ENCODE results near the gene SLX4IP.

Gene SLX4IP

DNA sequence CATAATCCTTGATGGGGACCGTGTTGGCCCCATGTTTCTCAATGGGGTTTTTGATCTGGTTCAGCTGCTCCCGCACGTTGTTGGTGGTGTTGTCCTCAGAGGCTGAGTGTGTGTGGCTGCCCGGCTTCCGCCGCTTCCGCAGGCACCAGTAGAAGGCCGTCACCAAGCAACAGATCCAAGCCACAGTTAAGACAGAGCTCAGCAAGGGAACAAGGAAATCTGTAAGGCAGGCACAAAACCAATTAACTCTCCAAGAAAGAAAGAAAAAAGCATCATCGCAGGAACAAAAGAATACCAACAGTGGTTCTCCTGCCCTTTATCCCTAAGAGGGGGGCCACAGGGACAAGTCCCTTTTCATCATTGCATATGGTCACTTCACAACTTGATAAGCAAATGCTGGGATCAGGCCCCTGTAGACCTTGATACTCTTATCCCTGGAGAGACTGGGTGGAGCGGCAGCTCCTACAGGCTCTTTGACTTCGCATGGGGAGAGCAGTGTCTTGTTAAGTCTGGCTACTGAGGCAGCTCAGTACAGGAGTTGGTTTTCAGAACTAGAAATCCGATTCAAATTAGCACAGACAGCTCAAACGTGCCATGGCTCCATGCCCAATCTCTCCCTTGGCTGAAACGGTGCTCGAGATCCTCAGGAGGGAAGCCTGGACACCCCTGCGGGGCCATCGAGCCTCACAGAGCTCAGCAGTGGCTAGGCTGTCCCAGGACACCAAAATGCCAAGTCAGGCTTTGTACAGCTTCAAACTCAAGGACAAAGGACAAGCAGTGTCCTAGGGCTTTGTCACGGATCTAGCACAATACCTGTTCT lies 204.8 kb downstream of the SLX4IP start:
- no peak for DNase-seq

GRCh38 chr20:10640897-10641296 lies 205.8 kb downstream of the SLX4IP start:
- no peak for DNase-seq

GRCh38 chr20:10641467-10641866 lies 206.4 kb downstream of the SLX4IP start:
- no peak for DNase-seq

- DNase-seq = no peak
Measured at GRCh38 chr20:10641893-10642292, 206.8 kb downstream of the SLX4IP start.

DNA sequence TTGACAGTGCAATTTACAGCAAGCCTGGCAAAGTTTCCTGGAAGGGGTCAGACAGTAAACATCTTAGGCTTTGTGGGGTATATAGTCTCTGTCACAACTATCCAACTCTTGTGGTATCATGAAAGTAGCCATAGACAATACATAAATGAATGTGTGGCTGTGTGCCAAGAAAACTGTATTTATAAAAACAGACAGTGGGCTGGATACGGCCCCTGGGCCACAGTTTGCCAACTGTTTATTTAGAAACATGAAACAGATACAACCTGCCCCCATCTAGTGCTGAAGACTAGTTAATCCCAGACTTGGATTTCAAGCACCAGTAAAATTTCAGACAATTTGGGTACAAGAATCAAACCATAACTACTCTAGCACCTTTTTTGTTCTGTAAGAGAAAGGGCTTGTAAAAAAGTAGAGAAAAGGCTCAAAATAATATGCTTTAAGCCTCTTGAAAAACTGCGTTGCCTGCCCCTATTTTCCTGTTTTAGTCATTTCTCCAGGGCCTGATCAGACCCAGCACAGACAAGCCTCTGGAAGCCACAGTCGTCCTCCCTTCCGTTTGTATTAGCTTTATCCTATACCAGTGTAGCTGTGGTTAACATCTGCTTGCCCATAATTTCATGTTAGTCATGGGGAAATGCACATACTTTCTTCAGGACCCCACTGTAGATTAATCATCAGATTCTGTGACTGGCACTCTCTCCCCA lies 207.9 kb downstream of the SLX4IP start:
- DNase-seq = no peak

- DNase-seq = no peak
Measured at GRCh38 chr20:10643560-10643873, 208.4 kb downstream of the SLX4IP start.

DNA sequence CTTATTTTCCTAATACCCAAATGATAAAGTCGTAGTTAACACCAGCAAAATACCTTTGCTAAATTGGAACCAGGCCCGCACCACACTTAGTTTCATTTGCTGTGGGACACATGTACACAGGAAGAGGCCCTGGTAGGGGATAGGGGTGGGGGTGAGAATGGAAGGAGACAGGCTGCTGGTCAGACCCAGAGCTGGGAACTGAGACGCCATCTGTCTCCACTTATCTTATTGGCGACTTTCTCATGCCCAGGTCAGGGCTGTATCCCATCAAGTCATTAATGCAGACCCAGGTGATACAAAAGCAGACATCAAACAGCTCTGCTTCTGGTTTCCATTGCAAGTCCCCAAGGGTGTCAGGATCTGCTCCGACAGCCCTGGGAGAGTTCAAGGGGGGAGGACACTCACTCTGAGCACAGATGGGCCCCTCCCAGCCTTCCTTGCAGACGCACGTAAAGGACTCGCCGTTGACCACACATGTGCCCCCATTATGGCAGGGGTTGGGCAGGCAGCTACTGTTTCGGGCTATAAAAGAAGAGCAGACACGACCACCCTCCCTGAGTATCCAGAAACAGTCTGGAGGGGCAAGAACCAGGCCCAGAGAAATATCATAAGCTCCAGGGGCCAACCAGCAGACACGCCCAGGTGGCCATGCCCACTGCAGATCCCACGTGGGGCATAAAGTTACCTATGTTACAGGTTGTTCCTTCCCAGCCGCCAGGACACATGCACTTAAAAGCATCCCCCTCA lies 209.5 kb downstream of the SLX4IP start:
- DNase-seq = no peak

- no peak for DNase-seq
Measured at GRCh38 chr20:10645205-10645570, 210.1 kb downstream of the SLX4IP start.

GRCh38 chr20:10646006-10646405 lies 210.9 kb downstream of the SLX4IP start:
- DNase-seq = no peak

DNA sequence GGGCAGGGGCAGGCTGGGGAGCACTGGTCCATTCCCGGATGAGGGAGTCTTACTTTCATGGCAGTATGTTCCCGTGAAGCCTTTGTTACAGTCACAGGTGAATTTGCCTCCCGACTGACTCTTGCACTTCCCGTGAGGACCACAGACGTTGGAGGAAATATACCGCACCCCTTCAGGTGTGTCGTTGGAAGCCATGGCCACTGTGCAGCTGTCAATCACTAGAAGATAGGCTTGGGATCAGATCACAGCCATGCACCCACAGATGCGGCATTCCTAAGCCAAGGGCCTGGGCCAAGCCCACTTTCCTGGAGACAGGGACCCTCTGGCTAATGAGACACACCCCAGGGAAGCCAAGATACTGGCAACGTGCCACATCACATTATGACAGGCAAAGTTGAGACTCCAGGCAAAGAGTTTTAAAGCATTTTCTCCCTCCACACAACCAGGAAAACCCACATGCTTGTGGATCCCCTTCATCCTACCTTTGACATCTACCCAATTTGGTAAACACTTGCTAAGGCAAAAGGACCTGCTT lies 211.8 kb downstream of the SLX4IP start:
- no peak for DNase-seq

DNA sequence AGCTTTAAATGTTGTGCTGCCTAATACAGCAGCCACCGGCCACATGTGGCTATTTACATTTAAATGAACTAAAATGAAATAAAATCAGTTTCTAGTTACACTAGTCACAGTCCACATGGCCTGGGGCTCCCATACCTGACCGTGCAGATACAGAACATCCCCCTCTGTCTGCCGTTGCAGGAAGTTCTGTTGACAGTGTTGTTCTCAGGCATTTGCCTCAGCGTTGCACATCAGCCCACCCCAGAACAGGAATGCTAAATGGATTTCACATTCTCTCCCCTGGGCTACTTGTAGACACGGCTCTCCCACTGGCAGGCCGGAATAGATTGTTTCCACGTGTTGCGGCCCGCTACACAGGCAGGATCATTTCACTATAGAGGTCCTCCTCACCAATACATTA lies 212.4 kb downstream of the SLX4IP start:
- DNase-seq = no peak

GRCh38 chr20:10647909-10648308 lies 212.8 kb downstream of the SLX4IP start:
- no peak for DNase-seq

DNA sequence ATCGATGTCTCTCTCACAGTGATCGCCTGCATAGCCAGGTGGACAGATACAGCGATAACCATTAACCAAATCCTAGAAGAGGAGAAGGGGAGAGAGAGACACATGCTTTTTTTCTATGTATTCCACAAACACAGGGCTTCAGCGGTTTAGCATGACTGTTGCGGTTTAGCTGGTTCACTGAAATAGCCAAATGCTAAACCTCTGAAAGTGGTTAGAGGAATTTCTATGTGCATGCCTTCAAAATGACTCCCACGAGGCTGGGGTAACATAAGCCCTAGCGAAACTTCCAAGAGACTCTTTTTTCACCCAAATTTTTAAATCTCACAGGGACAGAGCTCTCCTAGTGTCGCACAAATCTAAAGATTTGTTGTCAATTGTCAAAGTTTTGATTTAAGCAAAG lies 213.5 kb downstream of the SLX4IP start:
- DNase-seq = no peak

DNA sequence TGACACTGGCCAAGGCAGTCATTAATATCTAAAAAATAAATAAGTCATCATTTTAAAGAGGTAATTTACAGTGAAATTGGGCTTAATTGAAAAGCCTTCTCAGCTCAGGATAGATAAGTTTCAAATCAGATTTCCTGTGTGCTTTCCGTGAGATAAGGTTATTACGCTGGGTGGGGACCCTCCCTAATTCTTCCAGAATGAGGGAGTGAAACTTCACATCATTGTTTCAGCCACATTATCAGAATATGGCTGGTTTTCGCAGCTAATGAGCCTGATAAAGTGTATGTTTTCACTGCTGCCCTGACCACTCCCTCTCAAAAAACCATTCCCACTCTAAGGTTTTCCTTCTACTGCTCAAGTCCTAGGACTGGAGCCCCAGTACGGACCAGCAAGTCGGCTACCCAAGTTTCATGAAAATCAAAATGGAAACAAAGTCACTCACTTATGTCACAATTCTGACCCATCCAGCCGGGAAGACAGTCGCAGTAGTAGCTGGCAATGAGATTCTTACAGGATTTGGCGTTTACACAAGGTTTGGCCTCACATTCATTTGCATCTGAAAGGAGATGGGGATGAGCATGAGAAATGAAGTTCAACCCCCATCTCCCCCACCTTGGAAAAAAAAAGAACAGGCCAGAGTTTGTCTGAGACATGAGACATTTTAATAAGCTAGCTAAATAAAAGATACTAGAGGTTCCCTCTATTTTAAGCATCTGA lies 214.1 kb downstream of the SLX4IP start:
- no peak for DNase-seq

DNA sequence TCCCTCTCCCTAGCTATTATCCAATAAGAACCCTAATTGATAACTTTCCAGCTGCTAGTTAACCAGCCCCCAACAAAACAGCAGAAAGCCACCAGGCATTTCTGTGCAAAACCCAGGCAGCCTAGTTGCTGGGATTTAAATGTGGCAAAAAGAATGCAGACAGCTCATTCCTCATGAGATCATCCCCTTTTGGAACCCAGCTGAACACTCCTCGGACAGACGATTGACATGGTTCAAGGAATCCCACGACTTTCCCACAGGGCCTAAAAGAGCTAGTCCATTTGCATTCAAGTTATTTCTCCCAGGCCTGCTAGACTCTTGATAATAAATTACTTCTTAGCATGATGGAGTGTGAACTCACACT lies 214.7 kb downstream of the SLX4IP start:
- no peak for DNase-seq

GRCh38 chr20:10651227-10651990 lies 216.3 kb downstream of the SLX4IP start:
- DNase-seq = no peak

- DNase-seq = no peak
Measured at GRCh38 chr20:10652185-10652584, 217.1 kb downstream of the SLX4IP start.

- DNase-seq = no peak
Measured at GRCh38 chr20:10652660-10653261, 217.7 kb downstream of the SLX4IP start.

- DNase-seq = no peak
Measured at GRCh38 chr20:10653599-10654249, 218.6 kb downstream of the SLX4IP start.

DNA sequence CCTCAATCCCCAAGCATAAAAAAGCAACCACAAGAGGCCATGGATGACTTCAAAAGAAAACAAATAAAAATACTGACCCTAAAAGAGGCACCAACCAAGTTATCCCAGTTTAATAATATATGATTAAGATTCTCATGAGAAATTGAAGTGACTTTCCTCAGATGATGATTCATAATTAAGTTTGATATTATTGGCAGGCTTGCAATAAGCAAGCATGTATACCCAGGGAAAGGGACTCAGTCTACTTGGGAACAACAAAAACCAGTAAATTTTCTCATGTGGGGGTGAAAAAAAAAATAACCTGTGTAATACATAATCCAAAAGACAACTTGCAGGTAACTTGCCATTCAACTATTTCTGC lies 219.1 kb downstream of the SLX4IP start:
- no peak for DNase-seq

GRCh38 chr20:10654630-10655029 lies 219.5 kb downstream of the SLX4IP start:
- no peak for DNase-seq
